ENCODE data around the gene TMEM191C.
"Not testable (repeated sequence)": the region's sequence is repeated elsewhere in the genome, so short reads cannot be mapped to it uniquely, and the experiment has no call there.

DNA sequence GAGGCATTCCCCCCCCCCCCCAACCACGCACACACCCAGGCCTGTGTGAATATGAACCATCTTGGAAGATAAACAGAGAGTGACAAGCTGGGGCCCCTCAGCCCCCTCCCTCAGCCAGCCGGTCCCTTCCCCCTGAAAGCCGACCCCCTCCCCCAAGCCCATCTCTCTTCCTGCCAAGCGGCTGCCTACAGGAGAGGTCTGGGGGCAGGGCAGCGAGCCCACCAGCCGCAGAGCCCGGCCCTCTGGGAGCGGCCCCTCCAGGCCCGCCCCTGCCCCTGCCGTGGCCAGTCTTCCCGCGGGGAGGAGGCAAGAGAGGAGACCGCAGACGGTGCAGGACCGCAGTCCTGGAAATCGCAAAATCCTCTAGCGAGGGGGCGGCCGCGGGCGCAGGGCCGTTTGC lies 49.3 kb downstream of the TMEM191C start:
- TF ChIP-seq, protein P1, sequence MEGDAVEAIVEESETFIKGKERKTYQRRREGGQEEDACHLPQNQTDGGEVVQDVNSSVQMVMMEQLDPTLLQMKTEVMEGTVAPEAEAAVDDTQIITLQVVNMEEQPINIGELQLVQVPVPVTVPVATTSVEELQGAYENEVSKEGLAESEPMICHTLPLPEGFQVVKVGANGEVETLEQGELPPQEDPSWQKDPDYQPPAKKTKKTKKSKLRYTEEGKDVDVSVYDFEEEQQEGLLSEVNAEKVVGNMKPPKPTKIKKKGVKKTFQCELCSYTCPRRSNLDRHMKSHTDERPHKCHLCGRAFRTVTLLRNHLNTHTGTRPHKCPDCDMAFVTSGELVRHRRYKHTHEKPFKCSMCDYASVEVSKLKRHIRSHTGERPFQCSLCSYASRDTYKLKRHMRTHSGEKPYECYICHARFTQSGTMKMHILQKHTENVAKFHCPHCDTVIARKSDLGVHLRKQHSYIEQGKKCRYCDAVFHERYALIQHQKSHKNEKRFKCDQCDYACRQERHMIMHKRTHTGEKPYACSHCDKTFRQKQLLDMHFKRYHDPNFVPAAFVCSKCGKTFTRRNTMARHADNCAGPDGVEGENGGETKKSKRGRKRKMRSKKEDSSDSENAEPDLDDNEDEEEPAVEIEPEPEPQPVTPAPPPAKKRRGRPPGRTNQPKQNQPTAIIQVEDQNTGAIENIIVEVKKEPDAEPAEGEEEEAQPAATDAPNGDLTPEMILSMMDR (IDR thresholded peaks at IDR 0.05): not testable (repeated sequence)
- not testable (repeated sequence) for TF ChIP-seq POLR2A (IDR thresholded peaks at IDR 0.05)
